ENCODE measurements around the gene SLC25A31. TPM values are rescaled to one million over a fixed set of nuclear protein-coding genes. Genes with fewer than 3 reads are reported as not detected.

SLC25A31 gene
- total RNA-seq, 4 donors from 2014 or later, result not detected

DNA sequence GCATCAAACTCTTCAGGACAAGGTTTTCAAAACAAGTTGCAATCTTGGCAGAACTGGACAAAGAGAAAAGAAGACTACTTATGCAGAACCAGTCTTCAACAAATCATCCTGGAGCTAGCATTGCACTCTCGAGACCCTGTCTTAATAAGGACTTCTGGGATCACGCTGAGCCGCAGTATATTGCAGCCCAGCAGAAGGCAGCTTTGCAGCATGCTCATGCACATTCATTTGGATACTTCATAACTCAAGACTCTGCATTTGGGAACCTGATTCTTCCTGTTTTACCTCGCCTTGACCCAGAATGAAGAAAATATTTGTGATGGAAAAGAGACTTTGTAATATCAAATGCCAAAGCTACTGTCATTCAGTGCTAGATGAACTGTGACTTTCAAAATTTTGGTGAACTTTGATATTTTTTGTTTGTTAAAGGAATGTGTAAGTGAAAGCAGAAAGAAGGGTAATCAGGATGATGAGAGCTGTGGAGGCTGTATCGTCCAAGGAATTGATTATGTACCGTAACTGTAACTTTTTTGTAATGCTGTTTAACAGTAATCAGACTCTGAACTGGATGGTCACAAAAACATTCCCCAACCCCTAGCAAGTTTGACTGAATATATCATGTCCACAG, 79.1 kb downstream of the SLC25A31 start:
- no peak for ATAC-seq
- Histone ChIP-seq H3K27ac (no peak overlapping the region), H3K4me1 (no peaks in the 10 kb centered on the region), H3K9me3 (no peaks in the 10 kb centered on the region), H3K4me3 (no peak overlapping the region), H3K27me3 (no peaks in the 10 kb centered on the region), H3K36me3 (no peaks in the 10 kb centered on the region)
- intact Hi-C loops (cut with DNase I; ENCODE audit: low total_unique reads) (no loop called here), in situ Hi-C loops (cut with MboI; ENCODE audit: low sequenced_read_pairs in 4 of 4) (no loop called here)
- DNase-seq, result no peak
- TF ChIP-seq, protein P1, sequence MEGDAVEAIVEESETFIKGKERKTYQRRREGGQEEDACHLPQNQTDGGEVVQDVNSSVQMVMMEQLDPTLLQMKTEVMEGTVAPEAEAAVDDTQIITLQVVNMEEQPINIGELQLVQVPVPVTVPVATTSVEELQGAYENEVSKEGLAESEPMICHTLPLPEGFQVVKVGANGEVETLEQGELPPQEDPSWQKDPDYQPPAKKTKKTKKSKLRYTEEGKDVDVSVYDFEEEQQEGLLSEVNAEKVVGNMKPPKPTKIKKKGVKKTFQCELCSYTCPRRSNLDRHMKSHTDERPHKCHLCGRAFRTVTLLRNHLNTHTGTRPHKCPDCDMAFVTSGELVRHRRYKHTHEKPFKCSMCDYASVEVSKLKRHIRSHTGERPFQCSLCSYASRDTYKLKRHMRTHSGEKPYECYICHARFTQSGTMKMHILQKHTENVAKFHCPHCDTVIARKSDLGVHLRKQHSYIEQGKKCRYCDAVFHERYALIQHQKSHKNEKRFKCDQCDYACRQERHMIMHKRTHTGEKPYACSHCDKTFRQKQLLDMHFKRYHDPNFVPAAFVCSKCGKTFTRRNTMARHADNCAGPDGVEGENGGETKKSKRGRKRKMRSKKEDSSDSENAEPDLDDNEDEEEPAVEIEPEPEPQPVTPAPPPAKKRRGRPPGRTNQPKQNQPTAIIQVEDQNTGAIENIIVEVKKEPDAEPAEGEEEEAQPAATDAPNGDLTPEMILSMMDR (IDR thresholded peaks at IDR 0.05 in 4 of 5, conservative IDR thresholded peaks at IDR 0.05 in 1 of 5), result no peak
- TF ChIP-seq POLR2A (IDR thresholded peaks at IDR 0.05), result no peak

DNA sequence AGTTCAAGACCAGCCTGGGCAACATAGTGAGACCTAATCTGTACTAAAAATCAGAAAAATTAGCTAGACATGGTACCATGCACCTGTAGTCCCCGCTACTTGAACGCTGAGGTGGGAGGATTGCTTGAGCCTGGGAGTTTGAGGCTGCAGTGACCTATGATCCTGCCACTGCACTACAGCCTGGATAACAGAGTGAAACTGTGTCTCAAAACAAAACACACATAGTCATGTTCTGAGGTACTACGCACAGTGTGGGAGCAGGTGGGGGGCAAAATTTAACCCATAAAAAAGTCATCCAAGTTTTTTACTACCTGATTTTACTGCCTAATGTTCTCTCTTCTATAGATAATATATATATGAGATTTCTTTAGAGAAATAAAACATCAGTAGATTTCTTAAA, 80.4 kb downstream of the SLC25A31 start:
- H3K9me3 ChIP-seq, result no peaks in the 10 kb centered on the region
- no peaks in the 10 kb centered on the region for H3K27me3 ChIP-seq
- no peak for TF ChIP-seq POLR2A (IDR thresholded peaks at IDR 0.05)
- TF ChIP-seq, protein P1 (IDR thresholded peaks at IDR 0.05 in 4 of 5, conservative IDR thresholded peaks at IDR 0.05 in 1 of 5), result no peak
- ATAC-seq (no peak), DNase-seq (no peak)
- in situ Hi-C loops (cut with MboI; ENCODE audit: low sequenced_read_pairs in 4 of 4) (no loop called here), intact Hi-C loops (cut with DNase I; ENCODE audit: low total_unique reads) (no loop called here)
- no peak overlapping the region for H3K4me3 ChIP-seq
- H3K36me3 ChIP-seq, result no peaks in the 10 kb centered on the region
- no peaks in the 10 kb centered on the region for H3K4me1 ChIP-seq
- no peak overlapping the region for H3K27ac ChIP-seq

DNA sequence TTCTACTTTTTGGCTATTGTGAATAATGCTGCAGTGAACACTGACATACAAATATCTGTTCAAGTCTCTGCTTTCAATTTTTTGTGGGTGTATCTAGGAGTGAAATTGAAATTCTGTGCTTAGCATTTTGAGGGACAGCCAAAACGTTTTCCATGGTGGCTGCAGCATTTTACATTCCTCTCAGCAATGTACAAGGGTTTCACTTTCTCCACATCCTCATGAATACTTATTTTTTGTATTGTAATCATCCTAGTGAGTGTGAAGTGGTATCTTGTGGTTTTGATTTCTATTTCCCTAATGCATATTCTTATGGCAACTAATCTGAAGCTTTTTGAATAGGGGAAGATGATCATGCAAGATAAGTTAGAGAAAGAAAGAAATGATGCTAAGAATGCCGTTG, 92.2 kb downstream of the SLC25A31 start:
- H3K4me3 ChIP-seq, result no peak overlapping the region
- TF ChIP-seq, protein P1 (IDR thresholded peaks at IDR 0.05 in 4 of 5, conservative IDR thresholded peaks at IDR 0.05 in 1 of 5), result no peak
- no peak for TF ChIP-seq POLR2A (IDR thresholded peaks at IDR 0.05)
- in situ Hi-C loops (cut with MboI; ENCODE audit: low sequenced_read_pairs in 4 of 4), result no loop called here
- intact Hi-C loops (cut with DNase I; ENCODE audit: low total_unique reads), result no loop called here
- ATAC-seq, result no peak
- no peaks in the 10 kb centered on the region for H3K27me3 ChIP-seq
- H3K36me3 ChIP-seq, result no peaks in the 10 kb centered on the region
- H3K4me1 ChIP-seq, result no peaks in the 10 kb centered on the region
- no peak for DNase-seq
- no peak overlapping the region for H3K27ac ChIP-seq
- H3K9me3 ChIP-seq, result no peaks in the 10 kb centered on the region

Other genes with a start within 250 kb of the SLC25A31 start
- gene INTU, start 97.4 kb upstream of the SLC25A31 start, total RNA-seq, result 1 to 10 TPM in 2 of 4 donors, under 1 TPM in 2; 0.65 to 2.6 (median 1.7) TPM
- 1 to 10 TPM in 2 of 4 donors, under 1 TPM in 2; 0.36 to 1.2 (median 0.74) TPM for gene HSPA4L, start 51.9 kb downstream of the SLC25A31 start, total RNA-seq
- gene PLK4, start 150.5 kb downstream of the SLC25A31 start, total RNA-seq, result under 1 TPM in 2 of 4 donors, not detected in 2; 0.11 to 0.98 TPM
- 10 to 100 TPM in 1 of 4 donors, 1 to 10 TPM in 3; 5.6 to 13.2 (median 7.5) TPM for gene MFSD8, start 234.8 kb downstream of the SLC25A31 start, total RNA-seq
- 1 to 10 TPM; 3.9 to 7.8 (median 5.8) TPM for gene ABHD18, start 235.0 kb downstream of the SLC25A31 start, total RNA-seq